ENCODE measurements around the gene SPDEF. TPM values are rescaled to one million over a fixed set of nuclear protein-coding genes. Genes with fewer than 3 reads are reported as not detected.

The SPDEF gene
- total and polyA plus RNA-seq, 8 donors, result 0.24 to 1.2 (median 0.49) TPM

DNA sequence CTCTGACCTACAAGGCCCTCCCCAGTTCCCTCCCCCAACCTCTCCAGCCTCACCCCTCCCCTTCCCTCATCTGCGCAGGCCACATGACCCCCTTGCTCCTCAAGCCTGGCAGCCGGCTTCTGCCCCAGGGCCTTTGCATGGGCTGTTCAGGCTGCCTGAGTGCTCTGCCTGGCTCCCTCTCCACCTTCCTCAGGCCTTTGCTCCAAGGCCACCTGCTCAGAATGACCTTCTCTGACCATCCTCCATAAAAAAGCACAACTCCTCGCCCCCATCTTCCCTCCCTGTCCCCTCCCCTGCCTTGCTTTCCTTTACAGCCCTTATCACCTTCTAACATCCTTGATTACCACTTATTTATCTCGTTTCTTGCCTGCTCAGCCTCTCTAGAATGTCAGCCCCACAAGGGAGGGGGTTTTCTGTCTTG lies 38.7 kb downstream of the SPDEF start:
- H3K9me3 ChIP-seq, result no peaks in the 10 kb centered on the region
- H3K27ac ChIP-seq, result no peak overlapping the region
- WGBS, 2 donors, result 80 to 85% methylated on average over 4 of the region's 4 CpGs
- no peak for FAIRE-seq
- ATAC-seq, result no peak
- peak in 1 of 6 donors; percentile 41 for DNase-seq
- H3K36me3 ChIP-seq, result no peaks in the 10 kb centered on the region
- no peaks in the 10 kb centered on the region for H3K27me3 ChIP-seq
- TF ChIP-seq CTCF (IDR thresholded peaks at IDR 0.05), result no peak
- H3K4me3 ChIP-seq, result no peak overlapping the region
- intact Hi-C loops (cut with DNase I), result no loop called here
- no peaks in the 10 kb centered on the region for H3K4me1 ChIP-seq

GRCh38 chr6:34516391-34517324 lies 39.5 kb downstream of the SPDEF start:
- DNase-seq (peak in 1 of 6 donors; percentile 41), ATAC-seq (no peak), FAIRE-seq (no peak)
- Histone ChIP-seq H3K4me3 (no peak overlapping the region), H3K36me3 (no peaks in the 10 kb centered on the region), H3K27me3 (no peaks in the 10 kb centered on the region), H3K27ac (no peak overlapping the region), H3K9me3 (no peaks in the 10 kb centered on the region), H3K4me1 (no peaks in the 10 kb centered on the region)
- intact Hi-C loops (cut with DNase I), result no loop called here
- WGBS, 2 donors, result 86 to 88% methylated on average over 22 of the region's 22 CpGs
- TF ChIP-seq CTCF (IDR thresholded peaks at IDR 0.05), result no peak

GRCh38 chr6:34515473-34516387 lies 40.4 kb downstream of the SPDEF start:
- intact Hi-C loops (cut with DNase I), result no loop called here
- Histone ChIP-seq H3K4me3 (no peak overlapping the region), H3K9me3 (no peaks in the 10 kb centered on the region), H3K27me3 (no peaks in the 10 kb centered on the region), H3K4me1 (no peaks in the 10 kb centered on the region), H3K36me3 (no peaks in the 10 kb centered on the region), H3K27ac (no peak overlapping the region)
- ATAC-seq, result no peak
- no peak for TF ChIP-seq CTCF (IDR thresholded peaks at IDR 0.05)
- 78 to 83% methylated on average over 13 of the region's 13 CpGs for WGBS, 2 donors
- peak in 1 of 6 donors; percentile 49 for DNase-seq
- no peak for FAIRE-seq

GRCh38 chr6:34514593-34515472 lies 41.3 kb downstream of the SPDEF start:
- Histone ChIP-seq H3K36me3 (no peaks in the 10 kb centered on the region), H3K4me1 (no peaks in the 10 kb centered on the region), H3K4me3 (no peak overlapping the region), H3K27ac (no peak overlapping the region), H3K9me3 (no peaks in the 10 kb centered on the region), H3K27me3 (no peaks in the 10 kb centered on the region)
- intact Hi-C loops (cut with DNase I), result no loop called here
- DNase-seq (peak in 1 of 6 donors; percentile 60), FAIRE-seq (no peak), ATAC-seq (peak in 3 of 4 donors; percentile 25 to 83 (median 69))
- 48 to 60% methylated on average over 26 to 34 of the region's 34 CpGs for WGBS, 2 donors
- TF ChIP-seq CTCF (IDR thresholded peaks at IDR 0.05), result no peak
